COR-L47 (cell line): ENCODE results near the gene PCBP3.

ENCODE experiments used
- DNase-seq: peaks from one replicate; lab custom pipeline; 2025; lab: John Stamatoyannopoulos, UW

Gene PCBP3

GRCh38 chr21:45911806-45912325 lies 268.3 kb downstream of the PCBP3 start:
- no peak for DNase-seq

- DNase-seq: no peak
These were observed 269.3 kb downstream of the PCBP3 start for GRCh38 chr21:45912611-45913417.

GRCh38 chr21:45913418-45913765 lies 269.9 kb downstream of the PCBP3 start:
- DNase-seq: no peak

GRCh38 chr21:45913886-45914285 lies 270.4 kb downstream of the PCBP3 start:
- DNase-seq: no peak

GRCh38 chr21:45914321-45914845 lies 270.9 kb downstream of the PCBP3 start:
- DNase-seq: no peak

- DNase-seq: no peak
These were observed 272.7 kb downstream of the PCBP3 start for GRCh38 chr21:45916011-45916840.

GRCh38 chr21:45917241-45917640 lies 273.7 kb downstream of the PCBP3 start:
- DNase-seq: no peak

- no peak for DNase-seq
These were observed 274.5 kb downstream of the PCBP3 start for GRCh38 chr21:45918011-45918410.

- no peak for DNase-seq
These were observed 275.4 kb downstream of the PCBP3 start for GRCh38 chr21:45918835-45919447.

- DNase-seq: no peak
These were observed 276.1 kb downstream of the PCBP3 start for GRCh38 chr21:45919593-45919992.

- DNase-seq: no peak
These were observed 277.5 kb downstream of the PCBP3 start for GRCh38 chr21:45920824-45921600.

GRCh38 chr21:45921917-45922316 lies 278.4 kb downstream of the PCBP3 start:
- no peak for DNase-seq

- no peak for DNase-seq
These were observed 279.1 kb downstream of the PCBP3 start for GRCh38 chr21:45922648-45923047.

GRCh38 chr21:45923146-45923545 lies 279.6 kb downstream of the PCBP3 start:
- peak; percentile 40 for DNase-seq

- no peak for DNase-seq
These were observed 282.8 kb downstream of the PCBP3 start for GRCh38 chr21:45926281-45926680.

GRCh38 chr21:45927032-45927431 lies 283.5 kb downstream of the PCBP3 start:
- no peak for DNase-seq

GRCh38 chr21:45927851-45928850 lies 284.6 kb downstream of the PCBP3 start:
- no peak for DNase-seq

GRCh38 chr21:45929449-45929848 lies 285.9 kb downstream of the PCBP3 start:
- no peak for DNase-seq

GRCh38 chr21:45930231-45930760 lies 286.8 kb downstream of the PCBP3 start:
- no peak for DNase-seq

- DNase-seq: no peak
These were observed 287.3 kb downstream of the PCBP3 start for GRCh38 chr21:45930792-45931191.
